HEK293 (cell line): ENCODE measurements around the gene STAP2.

Experiments
- CTCF ChIA-PET: fragments of 350-600 bp; formaldehyde crosslinking; extraction: SDS; loops from one replicate; lab custom pipeline; 2021; ENCODE audit warnings: antibody characterized with exemption; lab: Yijun Ruan, JAX
- POLR2A ChIA-PET: fragments of 300-600 bp; formaldehyde crosslinking; extraction: SDS; loops from one replicate; lab custom pipeline; 2020; ENCODE audit warnings: antibody characterized with exemption, inconsistent platforms; lab: Yijun Ruan, JAX
- H3K27ac ChIP-seq: fragments of 200-500 bp; sonication (Bioruptor generic); 2 replicates; pipeline ENCODE4 v1.5.1; 2014; ENCODE audit warnings: low read depth, low read length, control low read depth, inconsistent platforms; ENCODE audit errors: extremely low read depth
- H3K36me3 ChIP-seq, 2 experiments: fragments of 200-500 bp in 1 of 2; sonication (Bioruptor generic) in 1 of 2; 1 replicate in 1 of 2; 2 replicates in 1 of 2; pipeline ENCODE4 v1.5.1; 2014 to 2017; ENCODE audit warnings: inconsistent platforms in 2 of 2, low read length in 2 of 2; ENCODE audit not compliant: control insufficient read depth in 2 of 2, insufficient read depth in 1 of 2
- H3K4me1 ChIP-seq: fragments of 200-500 bp; sonication (Bioruptor generic); 2 replicates; pipeline ENCODE4 v1.5.1; 2014; ENCODE audit warnings: mild to moderate bottlenecking, low read length, inconsistent platforms; ENCODE audit not compliant: control insufficient read depth, insufficient read depth
- H3K4me3 ChIP-seq: 2 replicates; pipeline ENCODE4 v1.5.1; 2011; ENCODE audit warnings: low read depth, mild to moderate bottlenecking, control low read depth, low read length, moderate library complexity
- H3K9me3 ChIP-seq: fragments of 200-500 bp; sonication (Bioruptor generic); 2 replicates; pipeline ENCODE4 v1.5.1; 2014; ENCODE audit warnings: low read depth, low read length, inconsistent platforms; ENCODE audit not compliant: control insufficient read depth, insufficient read depth
- EGR2 ChIP-seq: fragments of 450-650 bp; formaldehyde crosslinking; IDR thresholded peaks from 2 replicates; pipeline ENCODE4 v1.5.1; 2016; ENCODE audit warnings: low read depth, missing biosample characterization, missing genetic modification characterization
- KLF16 ChIP-seq: fragments of 450-650 bp; formaldehyde crosslinking; IDR thresholded peaks from 2 replicates; pipeline ENCODE4 v1.5.1; 2017; ENCODE audit warnings: missing biosample characterization, missing genetic modification characterization
- YY1 ChIP-seq: fragments of 450-650 bp; formaldehyde crosslinking; IDR thresholded peaks from 2 replicates; pipeline ENCODE4 v1.5.1; 2018; ENCODE audit warnings: missing biosample characterization, missing genetic modification characterization
- ZBTB48 ChIP-seq: fragments of 450-650 bp; formaldehyde crosslinking; IDR thresholded peaks from 2 replicates; pipeline ENCODE4 v1.5.1; 2016; ENCODE audit warnings: missing biosample characterization, missing genetic modification characterization
- ZNF175 ChIP-seq: fragments of 450-650 bp; formaldehyde crosslinking; IDR thresholded peaks from 2 replicates; pipeline ENCODE4 v1.5.1; 2016; ENCODE audit warnings: missing biosample characterization, missing genetic modification characterization
- ZNF202 ChIP-seq: fragments of 450-650 bp; formaldehyde crosslinking; IDR thresholded peaks from 2 replicates; pipeline ENCODE4 v1.5.1; 2016; ENCODE audit warnings: missing biosample characterization, missing genetic modification characterization, borderline replicate concordance
- ZNF211 ChIP-seq: fragments of 450-650 bp; formaldehyde crosslinking; IDR thresholded peaks from 2 replicates; pipeline ENCODE4 v1.5.1; 2016; ENCODE audit warnings: low read depth, missing biosample characterization, missing genetic modification characterization
- ZNF23 ChIP-seq: fragments of 450-650 bp; formaldehyde crosslinking; IDR thresholded peaks from 2 replicates; pipeline ENCODE4 v1.5.1; 2016; ENCODE audit warnings: missing biosample characterization, missing genetic modification characterization, borderline replicate concordance
- ZNF239 ChIP-seq: fragments of 450-650 bp; formaldehyde crosslinking; IDR thresholded peaks from 2 replicates; pipeline ENCODE4 v1.5.1; 2016; ENCODE audit warnings: missing biosample characterization, missing genetic modification characterization
- ZNF24 ChIP-seq: fragments of 450-650 bp; formaldehyde crosslinking; IDR thresholded peaks from 2 replicates; pipeline ENCODE4 v1.5.1; 2016; ENCODE audit warnings: missing biosample characterization, missing genetic modification characterization
- ZNF248 ChIP-seq: fragments of 450-650 bp; formaldehyde crosslinking; IDR thresholded peaks from 2 replicates; pipeline ENCODE4 v1.5.1; 2017; ENCODE audit warnings: missing biosample characterization, missing genetic modification characterization
- ZNF335 ChIP-seq: fragments of 450-650 bp; formaldehyde crosslinking; conservative IDR thresholded peaks from 2 replicates; pipeline ENCODE4 v1.5.1; 2016; ENCODE audit warnings: missing biosample characterization, missing genetic modification characterization
- ZNF366 ChIP-seq: fragments of 450-650 bp; formaldehyde crosslinking; conservative IDR thresholded peaks from 2 replicates; pipeline ENCODE4 v1.5.1; 2016; ENCODE audit warnings: missing biosample characterization, missing genetic modification characterization
- ZNF394 ChIP-seq: fragments of 450-650 bp; formaldehyde crosslinking; IDR thresholded peaks from 2 replicates; pipeline ENCODE4 v1.5.1; 2016; ENCODE audit warnings: missing biosample characterization, missing genetic modification characterization, mild to moderate bottlenecking, moderate library complexity, borderline replicate concordance
- ZNF544 ChIP-seq: fragments of 450-650 bp; formaldehyde crosslinking; IDR thresholded peaks from 2 replicates; pipeline ENCODE4 v1.5.0; 2017; ENCODE audit warnings: missing biosample characterization, missing genetic modification characterization
- ZNF707 ChIP-seq: fragments of 450-650 bp; formaldehyde crosslinking; IDR thresholded peaks from 2 replicates; pipeline ENCODE4 v1.5.1; 2016; ENCODE audit warnings: missing biosample characterization, missing genetic modification characterization
- ZNF76 ChIP-seq: fragments of 450-650 bp; formaldehyde crosslinking; IDR thresholded peaks from 2 replicates; pipeline ENCODE4; 2016; ENCODE audit warnings: low read depth, missing biosample characterization, missing genetic modification characterization, borderline replicate concordance
- ZNF785 ChIP-seq: fragments of 450-650 bp; formaldehyde crosslinking; IDR thresholded peaks from 2 replicates; pipeline ENCODE4 v1.5.1; 2016; ENCODE audit warnings: missing biosample characterization, missing genetic modification characterization
- TF ChIP-seq, protein P1 (sequence below): fragments of 450-650 bp; formaldehyde crosslinking; IDR thresholded peaks from 2 replicates; pipeline ENCODE4 v1.5.1; 2016; ENCODE audit warnings: missing biosample characterization, missing genetic modification characterization, low read depth
- TF ChIP-seq, protein P2 (sequence below): fragments of 450-650 bp; formaldehyde crosslinking; IDR thresholded peaks from 2 replicates; pipeline ENCODE4 v1.5.1; 2016; ENCODE audit warnings: missing biosample characterization, missing genetic modification characterization
- TF ChIP-seq, protein P3 (sequence below): fragments of 450-650 bp; formaldehyde crosslinking; IDR thresholded peaks from 2 replicates; pipeline ENCODE4 v1.5.0; 2017; ENCODE audit warnings: missing biosample characterization, missing genetic modification characterization, borderline replicate concordance
- TF ChIP-seq, protein P4 (sequence below): fragments of 450-650 bp; formaldehyde crosslinking; IDR thresholded peaks from 2 replicates; pipeline ENCODE4 v1.5.1; 2016; ENCODE audit warnings: missing biosample characterization, missing genetic modification characterization

The STAP2 gene

DNA sequence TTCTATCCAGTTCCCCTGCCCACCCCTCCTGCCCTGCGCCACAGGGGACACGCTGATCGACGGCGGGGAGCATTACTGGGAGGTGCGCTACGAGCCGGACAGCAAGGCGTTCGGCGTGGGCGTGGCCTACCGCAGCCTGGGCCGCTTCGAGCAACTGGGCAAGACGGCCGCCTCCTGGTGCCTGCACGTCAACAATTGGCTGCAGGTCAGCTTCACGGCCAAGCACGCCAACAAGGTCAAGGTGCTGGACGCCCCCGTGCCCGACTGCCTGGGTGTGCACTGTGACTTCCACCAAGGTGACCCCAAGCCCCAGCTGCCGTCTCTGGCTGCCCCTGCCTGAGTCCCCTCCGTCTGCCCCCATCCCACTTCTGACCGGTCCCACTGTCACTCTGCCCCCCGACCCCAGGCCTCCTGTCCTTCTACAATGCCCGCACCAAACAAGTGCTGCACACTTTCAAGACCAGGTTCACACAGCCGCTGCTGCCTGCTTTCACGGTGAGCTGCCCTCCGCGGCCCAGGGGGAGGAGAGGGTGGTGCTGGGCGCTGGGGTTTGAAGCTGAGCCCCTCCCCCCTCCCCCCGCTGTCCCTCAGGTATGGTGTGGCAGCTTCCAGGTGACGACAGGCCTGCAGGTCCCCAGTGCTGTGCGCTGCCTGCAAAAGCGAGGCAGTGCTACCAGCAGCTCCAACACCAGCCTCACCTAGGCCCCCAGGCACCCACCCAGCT, 15.5 kb downstream of the STAP2 start:
- H3K4me1 ChIP-seq = no peaks in the 10 kb centered on the region
- ChIA-PET POLR2A (interaction anchor here (3.8 to 4.1 kb wide), 2 partner anchors 20 kb away, joined by 16 to 29 read pairs; partner anchors contain the start of gene MPND), CTCF (interaction anchor here (0.6 to 2.3 kb wide), 4 partner anchors 30 to 313 kb away, joined by 3 to 12 read pairs (median 4); partner anchors contain the start of gene SH3GL1)

DNA sequence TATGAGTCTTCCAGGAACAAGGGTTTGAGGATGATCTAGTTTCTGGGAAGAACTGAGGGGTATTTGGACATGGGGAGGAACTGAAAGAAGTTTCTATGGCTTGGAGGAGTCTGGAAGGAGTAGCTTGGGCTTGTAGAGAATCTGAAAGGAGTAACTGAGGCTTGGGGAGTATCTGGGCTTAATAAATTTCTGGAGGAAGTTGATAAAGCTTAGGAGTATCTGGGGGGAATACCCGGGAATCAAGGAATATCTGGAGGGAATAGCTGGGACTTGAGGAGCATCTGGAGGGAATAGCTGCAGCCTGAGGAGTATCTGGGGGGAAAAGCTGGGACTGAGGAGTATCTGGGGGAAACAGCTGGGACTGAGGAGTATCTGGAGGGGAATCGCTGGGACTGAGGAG, 18.2 kb downstream of the STAP2 start:
- POLR2A ChIA-PET = interaction anchor here (0.6 to 4.1 kb wide), 3 partner anchors 12 to 43 kb away, joined by 4 to 29 read pairs (median 4); partner anchors contain the start of gene MPND

More for the DNA sequence above, 15.5 kb downstream of the STAP2 start:
- no peaks in the 10 kb centered on the region for H3K9me3 ChIP-seq
- no peak overlapping the region for H3K4me3 ChIP-seq
- H3K36me3 ChIP-seq = peaks cover 1 to 9% of the 10 kb centered on the region in 2 experiments; a peak in 2 of 3 replicates
- TF ChIP-seq, protein P1, sequence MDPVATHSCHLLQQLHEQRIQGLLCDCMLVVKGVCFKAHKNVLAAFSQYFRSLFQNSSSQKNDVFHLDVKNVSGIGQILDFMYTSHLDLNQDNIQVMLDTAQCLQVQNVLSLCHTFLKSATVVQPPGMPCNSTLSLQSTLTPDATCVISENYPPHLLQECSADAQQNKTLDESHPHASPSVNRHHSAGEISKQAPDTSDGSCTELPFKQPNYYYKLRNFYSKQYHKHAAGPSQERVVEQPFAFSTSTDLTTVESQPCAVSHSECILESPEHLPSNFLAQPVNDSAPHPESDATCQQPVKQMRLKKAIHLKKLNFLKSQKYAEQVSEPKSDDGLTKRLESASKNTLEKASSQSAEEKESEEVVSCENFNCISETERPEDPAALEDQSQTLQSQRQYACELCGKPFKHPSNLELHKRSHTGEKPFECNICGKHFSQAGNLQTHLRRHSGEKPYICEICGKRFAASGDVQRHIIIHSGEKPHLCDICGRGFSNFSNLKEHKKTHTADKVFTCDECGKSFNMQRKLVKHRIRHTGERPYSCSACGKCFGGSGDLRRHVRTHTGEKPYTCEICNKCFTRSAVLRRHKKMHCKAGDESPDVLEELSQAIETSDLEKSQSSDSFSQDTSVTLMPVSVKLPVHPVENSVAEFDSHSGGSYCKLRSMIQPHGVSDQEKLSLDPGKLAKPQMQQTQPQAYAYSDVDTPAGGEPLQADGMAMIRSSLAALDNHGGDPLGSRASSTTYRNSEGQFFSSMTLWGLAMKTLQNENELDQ (tag by site-specific recombination) = no peak
- TF ChIP-seq ZNF366 = no peak
- no peak for TF ChIP-seq ZNF335 (tag by site-specific recombination)
- TF ChIP-seq, protein P2, sequence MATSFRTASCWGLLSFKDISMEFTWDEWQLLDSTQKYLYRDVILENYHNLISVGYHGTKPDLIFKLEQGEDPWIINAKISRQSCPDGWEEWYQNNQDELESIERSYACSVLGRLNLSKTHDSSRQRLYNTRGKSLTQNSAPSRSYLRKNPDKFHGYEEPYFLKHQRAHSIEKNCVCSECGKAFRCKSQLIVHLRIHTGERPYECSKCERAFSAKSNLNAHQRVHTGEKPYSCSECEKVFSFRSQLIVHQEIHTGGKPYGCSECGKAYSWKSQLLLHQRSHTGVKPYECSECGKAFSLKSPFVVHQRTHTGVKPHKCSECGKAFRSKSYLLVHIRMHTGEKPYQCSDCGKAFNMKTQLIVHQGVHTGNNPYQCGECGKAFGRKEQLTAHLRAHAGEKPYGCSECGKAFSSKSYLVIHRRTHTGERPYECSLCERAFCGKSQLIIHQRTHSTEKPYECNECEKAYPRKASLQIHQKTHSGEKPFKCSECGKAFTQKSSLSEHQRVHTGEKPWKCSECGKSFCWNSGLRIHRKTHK (tag by site-specific recombination) = no peak
- TF ChIP-seq ZNF707 (tag by site-specific recombination) = no peak
- no peak for TF ChIP-seq ZNF23 (tag by site-specific recombination)
- no peak for TF ChIP-seq ZNF175 (tag by site-specific recombination)
- no peak for TF ChIP-seq ZNF239 (tag by site-specific recombination)
- no peak for TF ChIP-seq KLF16 (tag by site-specific recombination)
- TF ChIP-seq, protein P3, sequence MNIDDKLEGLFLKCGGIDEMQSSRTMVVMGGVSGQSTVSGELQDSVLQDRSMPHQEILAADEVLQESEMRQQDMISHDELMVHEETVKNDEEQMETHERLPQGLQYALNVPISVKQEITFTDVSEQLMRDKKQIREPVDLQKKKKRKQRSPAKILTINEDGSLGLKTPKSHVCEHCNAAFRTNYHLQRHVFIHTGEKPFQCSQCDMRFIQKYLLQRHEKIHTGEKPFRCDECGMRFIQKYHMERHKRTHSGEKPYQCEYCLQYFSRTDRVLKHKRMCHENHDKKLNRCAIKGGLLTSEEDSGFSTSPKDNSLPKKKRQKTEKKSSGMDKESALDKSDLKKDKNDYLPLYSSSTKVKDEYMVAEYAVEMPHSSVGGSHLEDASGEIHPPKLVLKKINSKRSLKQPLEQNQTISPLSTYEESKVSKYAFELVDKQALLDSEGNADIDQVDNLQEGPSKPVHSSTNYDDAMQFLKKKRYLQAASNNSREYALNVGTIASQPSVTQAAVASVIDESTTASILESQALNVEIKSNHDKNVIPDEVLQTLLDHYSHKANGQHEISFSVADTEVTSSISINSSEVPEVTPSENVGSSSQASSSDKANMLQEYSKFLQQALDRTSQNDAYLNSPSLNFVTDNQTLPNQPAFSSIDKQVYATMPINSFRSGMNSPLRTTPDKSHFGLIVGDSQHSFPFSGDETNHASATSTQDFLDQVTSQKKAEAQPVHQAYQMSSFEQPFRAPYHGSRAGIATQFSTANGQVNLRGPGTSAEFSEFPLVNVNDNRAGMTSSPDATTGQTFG (tag by site-specific recombination) = no peak
- no peak for TF ChIP-seq EGR2 (tag by site-specific recombination)
- TF ChIP-seq ZBTB48 = no peak
- TF ChIP-seq ZNF76 (tag by site-specific recombination) = no peak
- no peak for TF ChIP-seq ZNF785 (tag by site-specific recombination)
- H3K27ac ChIP-seq = no peak overlapping the region

More for the DNA sequence above, 18.2 kb downstream of the STAP2 start:
- CTCF ChIA-PET = interaction anchor here (0.7 to 1.3 kb wide), 2 partner anchors 53 to 135 kb away, joined by 4 to 8 read pairs; no protein-coding TSS in a partner anchor
- Histone ChIP-seq H3K4me3 (no peak overlapping the region), H3K27ac (no peak overlapping the region), H3K36me3 (peaks cover 6 to 22% of the 10 kb centered on the region in 2 experiments; a peak in 2 of 3 replicates), H3K9me3 (no peaks in the 10 kb centered on the region), H3K4me1 (no peaks in the 10 kb centered on the region)
- TF ChIP-seq YY1 = no peak
- TF ChIP-seq, protein P4, sequence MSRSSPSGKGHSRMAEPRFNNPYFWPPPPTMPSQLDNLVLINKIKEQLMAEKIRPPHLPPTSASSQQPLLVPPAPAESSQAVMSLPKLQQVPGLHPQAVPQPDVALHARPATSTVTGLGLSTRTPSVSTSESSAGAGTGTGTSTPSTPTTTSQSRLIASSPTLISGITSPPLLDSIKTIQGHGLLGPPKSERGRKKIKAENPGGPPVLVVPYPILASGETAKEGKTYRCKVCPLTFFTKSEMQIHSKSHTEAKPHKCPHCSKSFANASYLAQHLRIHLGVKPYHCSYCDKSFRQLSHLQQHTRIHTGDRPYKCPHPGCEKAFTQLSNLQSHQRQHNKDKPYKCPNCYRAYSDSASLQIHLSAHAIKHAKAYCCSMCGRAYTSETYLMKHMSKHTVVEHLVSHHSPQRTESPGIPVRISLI (tag by site-specific recombination) = no peak
- no peak for TF ChIP-seq ZNF24 (tag by site-specific recombination)
- no peak for TF ChIP-seq ZNF248
- no peak for TF ChIP-seq ZNF211
- no peak for TF ChIP-seq ZNF202 (tag by site-specific recombination)
- TF ChIP-seq ZNF394 (tag by site-specific recombination) = peak; percentile 55
- no peak for TF ChIP-seq ZNF544 (tag by site-specific recombination)
